Measurements from ENCODE around the gene CFAP92. TPM values are rescaled to one million over a fixed set of nuclear protein-coding genes. Genes with fewer than 3 reads are reported as not detected.

CFAP92 gene
- total RNA-seq, 1 donor from 2014 or later, result not detected

DNA sequence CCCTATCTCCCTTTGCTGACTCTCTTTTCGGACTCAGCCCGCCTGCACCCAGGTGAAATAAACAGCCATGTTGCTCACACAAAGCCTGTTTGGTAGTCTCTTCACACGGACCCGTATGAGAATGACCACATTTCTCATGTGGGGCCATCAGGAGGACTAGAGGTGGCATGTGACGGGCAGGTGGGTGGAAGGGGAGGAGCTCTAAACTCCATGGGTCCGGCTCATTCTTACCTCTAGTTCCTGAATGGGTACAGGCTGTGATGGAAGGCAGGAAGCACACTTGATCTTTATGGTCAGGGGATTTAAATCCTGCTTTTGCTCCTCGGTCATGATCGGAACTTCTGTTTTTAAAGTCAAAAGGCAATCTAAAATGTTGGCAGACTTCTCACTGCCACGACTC is 28.6 kb downstream of the CFAP92 start:
- TF ChIP-seq, protein P1, sequence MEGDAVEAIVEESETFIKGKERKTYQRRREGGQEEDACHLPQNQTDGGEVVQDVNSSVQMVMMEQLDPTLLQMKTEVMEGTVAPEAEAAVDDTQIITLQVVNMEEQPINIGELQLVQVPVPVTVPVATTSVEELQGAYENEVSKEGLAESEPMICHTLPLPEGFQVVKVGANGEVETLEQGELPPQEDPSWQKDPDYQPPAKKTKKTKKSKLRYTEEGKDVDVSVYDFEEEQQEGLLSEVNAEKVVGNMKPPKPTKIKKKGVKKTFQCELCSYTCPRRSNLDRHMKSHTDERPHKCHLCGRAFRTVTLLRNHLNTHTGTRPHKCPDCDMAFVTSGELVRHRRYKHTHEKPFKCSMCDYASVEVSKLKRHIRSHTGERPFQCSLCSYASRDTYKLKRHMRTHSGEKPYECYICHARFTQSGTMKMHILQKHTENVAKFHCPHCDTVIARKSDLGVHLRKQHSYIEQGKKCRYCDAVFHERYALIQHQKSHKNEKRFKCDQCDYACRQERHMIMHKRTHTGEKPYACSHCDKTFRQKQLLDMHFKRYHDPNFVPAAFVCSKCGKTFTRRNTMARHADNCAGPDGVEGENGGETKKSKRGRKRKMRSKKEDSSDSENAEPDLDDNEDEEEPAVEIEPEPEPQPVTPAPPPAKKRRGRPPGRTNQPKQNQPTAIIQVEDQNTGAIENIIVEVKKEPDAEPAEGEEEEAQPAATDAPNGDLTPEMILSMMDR (conservative IDR thresholded peaks at IDR 0.05; ENCODE audit: low read depth, low read length), result no peak
- no peak for DNase-seq (ENCODE audit: low read depth)
- H3K4me3 ChIP-seq (ENCODE audit: low read depth, low read length), result no peak overlapping the region

DNA sequence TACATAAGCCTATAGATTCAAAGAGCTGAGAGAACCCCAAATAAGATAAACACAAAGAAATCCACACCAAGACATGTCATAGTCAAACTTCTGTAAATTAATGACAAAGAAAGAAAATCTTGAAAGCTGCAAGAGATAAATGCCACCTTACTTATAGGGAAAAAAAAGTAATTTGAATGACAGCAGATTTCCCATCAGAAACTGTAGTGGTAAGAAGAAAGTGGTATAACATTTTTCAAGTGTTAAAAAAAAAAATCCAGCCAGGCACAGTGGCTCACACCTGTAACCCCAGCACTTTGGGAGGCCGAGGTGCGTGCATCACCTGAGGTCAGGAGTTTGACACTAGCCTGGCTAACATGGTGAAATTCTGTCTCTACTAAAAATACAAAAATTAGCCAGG is 37.4 kb downstream of the CFAP92 start:
- TF ChIP-seq, protein P1 (conservative IDR thresholded peaks at IDR 0.05; ENCODE audit: low read depth, low read length), result no peak
- no peak for DNase-seq (ENCODE audit: low read depth)

DNA sequence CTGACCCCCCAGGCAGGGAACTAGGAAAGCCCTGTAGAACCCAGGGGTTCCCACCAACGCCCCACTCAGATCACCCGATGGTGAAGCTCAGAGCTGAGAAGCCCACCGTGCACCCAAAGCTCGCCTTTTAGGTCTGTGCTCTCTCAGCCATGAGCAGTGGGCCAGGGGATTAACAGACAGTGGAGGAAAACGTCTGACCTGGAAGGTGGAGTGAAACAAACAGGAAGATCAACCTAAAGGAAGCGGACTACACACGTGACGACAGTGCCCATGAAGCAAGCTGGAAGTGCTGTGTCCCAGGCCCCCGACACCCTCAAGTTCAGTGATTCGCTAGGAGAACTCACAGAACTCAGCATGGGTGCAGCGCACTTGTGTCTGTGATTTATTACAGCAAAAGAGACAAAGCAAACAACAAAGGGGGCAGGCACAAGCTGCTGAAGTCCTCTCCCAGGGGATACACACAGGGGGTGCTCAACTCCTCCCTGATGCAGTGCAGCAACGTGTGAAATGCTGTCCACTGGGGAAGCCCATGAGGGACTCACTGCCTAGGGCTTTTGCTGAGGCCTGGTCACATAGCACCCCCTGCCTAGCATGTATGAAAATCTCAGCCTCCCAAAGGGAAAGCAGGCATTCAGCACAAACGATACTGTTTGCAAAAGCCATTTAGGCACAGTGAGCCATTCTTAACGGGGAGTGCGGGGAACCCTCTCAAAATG is 43.5 kb downstream of the CFAP92 start:
- DNase-seq (ENCODE audit: low read depth), result no peak
- H3K4me3 ChIP-seq (ENCODE audit: low read depth, low read length), result no peak overlapping the region
- TF ChIP-seq, protein P1 (conservative IDR thresholded peaks at IDR 0.05; ENCODE audit: low read depth, low read length), result peak; percentile 54

More for the DNA sequence above, 37.4 kb downstream of the CFAP92 start:
- no peak overlapping the region for H3K4me3 ChIP-seq (ENCODE audit: low read depth, low read length)

DNA sequence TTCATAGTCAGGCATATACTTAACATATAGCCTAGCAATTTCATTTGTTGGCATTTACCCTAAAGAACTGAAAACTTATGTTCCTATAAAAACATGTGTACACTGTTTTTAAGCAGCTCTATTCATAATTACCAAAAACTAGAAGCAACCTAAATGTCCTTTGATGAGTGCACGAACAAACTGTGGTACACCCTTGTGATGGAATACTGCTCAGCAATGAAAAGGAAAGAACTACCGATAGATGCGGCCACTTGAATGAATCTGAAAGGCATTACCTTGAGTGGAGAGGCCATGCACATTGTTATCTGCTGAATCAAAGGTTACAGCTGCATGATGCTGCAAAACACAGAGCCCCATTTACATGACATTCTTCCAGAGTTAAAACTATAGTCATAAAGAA is 44.7 kb downstream of the CFAP92 start:
- TF ChIP-seq, protein P1 (conservative IDR thresholded peaks at IDR 0.05; ENCODE audit: low read depth, low read length), result no peak
- no peak overlapping the region for H3K4me3 ChIP-seq (ENCODE audit: low read depth, low read length)

DNA sequence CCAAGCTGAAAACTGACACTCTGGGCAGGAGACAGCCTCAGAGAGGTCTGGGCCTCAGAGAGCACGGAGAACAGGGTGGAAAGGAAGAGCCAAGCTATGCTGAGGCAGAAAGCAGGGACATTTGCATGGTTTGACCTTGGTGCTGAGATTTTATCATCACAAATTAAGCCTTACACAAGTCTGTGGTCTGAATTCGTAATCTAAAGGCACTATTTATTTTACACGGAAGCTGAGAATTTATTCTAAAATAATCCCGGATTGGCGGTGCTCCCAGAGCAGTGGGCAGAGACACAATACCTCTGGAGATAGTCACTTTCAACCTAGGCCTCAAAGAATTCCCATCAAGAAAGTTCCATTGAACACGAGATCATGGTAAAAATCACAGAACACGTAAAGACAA is 47.5 kb downstream of the CFAP92 start:
- H3K4me3 ChIP-seq (ENCODE audit: low read depth, low read length), result no peak overlapping the region
- TF ChIP-seq, protein P1 (conservative IDR thresholded peaks at IDR 0.05; ENCODE audit: low read depth, low read length), result no peak
- DNase-seq (ENCODE audit: low read depth), result no peak

More for the DNA sequence above, 44.7 kb downstream of the CFAP92 start:
- DNase-seq (ENCODE audit: low read depth), result no peak

DNA sequence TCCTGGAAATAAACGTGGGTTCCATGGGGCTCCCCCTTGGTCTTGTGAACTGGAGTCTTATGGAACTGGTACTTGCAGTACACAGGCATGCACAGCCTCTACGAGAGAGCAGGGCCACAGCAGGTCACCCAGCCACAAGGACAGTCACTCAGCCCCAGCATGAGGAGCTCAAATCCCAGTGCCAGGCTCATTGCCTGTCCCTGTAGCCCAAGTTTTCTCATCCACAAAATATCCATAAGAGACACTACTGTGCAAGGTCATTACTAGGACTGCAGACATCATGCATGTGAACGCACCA is 48.0 kb downstream of the CFAP92 start:
- no peak for DNase-seq (ENCODE audit: low read depth)
- TF ChIP-seq, protein P1 (conservative IDR thresholded peaks at IDR 0.05; ENCODE audit: low read depth, low read length), result no peak

More for the DNA sequence above, 48.0 kb downstream of the CFAP92 start:
- no peak overlapping the region for H3K4me3 ChIP-seq (ENCODE audit: low read depth, low read length)

Measured in epithelial cell of proximal tubule (primary cell).